Panc1 (cell line): ENCODE measurements around the gene SF3B2. TPM values are rescaled to one million over a fixed set of nuclear protein-coding genes. Genes with fewer than 3 reads are reported as not detected.

Experiments
- ATAC-seq: fragments of 200-7000 bp; cut with Tn5 transposase; 2 replicates; pipeline ENCODE4 v1.9.1; 2020; ENCODE audit warnings: mild to moderate bottlenecking, moderate library complexity
- BruUV-seq: library from RNA; stranded (reverse); fragments of 400-500 nt; replicated peaks from 2 replicates; lab custom pipeline; 2021; lab: Mats Ljungman, UMichigan
- CTCF ChIA-PET: fragments of 300-600 bp; sonication (Branson Sonifier 250); formaldehyde crosslinking; loops from one replicate; lab custom pipeline; 2022; ENCODE audit warnings: antibody characterized with exemption; lab: Charles Lee
- POLR2A ChIA-PET: fragments of 300-600 bp; sonication (Branson Sonifier 250); formaldehyde crosslinking; loops from one replicate; lab custom pipeline; 2022; ENCODE audit warnings: antibody characterized with exemption; lab: Charles Lee
- DNase-seq: peaks from one replicate; pipeline ENCODE4 v3.0.0-alpha.2; 2010; ENCODE audit warnings: low read depth, low spot score
- H3K27ac ChIP-seq: 2 replicates; pipeline ENCODE4 v1.5.1; 2011; ENCODE audit warnings: mild to moderate bottlenecking, low read length, inconsistent platforms
- H3K27me3 ChIP-seq: fragments of 200-500 bp; sonication (Bioruptor generic); 2 replicates; pipeline ENCODE4 v1.6.0; 2014; ENCODE audit warnings: low read length, inconsistent platforms; ENCODE audit not compliant: control insufficient read depth, insufficient read depth
- H3K36me3 ChIP-seq: fragments of 200-500 bp; sonication (Bioruptor generic); 2 replicates; pipeline ENCODE4 v1.5.1; 2014; ENCODE audit warnings: inconsistent platforms, mild to moderate bottlenecking, low read length, moderate library complexity; ENCODE audit not compliant: control insufficient read depth, insufficient read depth
- H3K4me1 ChIP-seq: 2 replicates; pipeline ENCODE4 v1.5.1; 2011; ENCODE audit warnings: inconsistent platforms, mild to moderate bottlenecking, low read length, moderate library complexity; ENCODE audit not compliant: control insufficient read depth, insufficient read depth
- H3K4me3 ChIP-seq, 2 experiments: 2 replicates each; pipeline ENCODE4 v1.5.1; 2011 to 2012; ENCODE audit warnings: low read depth in 2 of 2, low read length in 2 of 2, mild to moderate bottlenecking in 2 of 2, inconsistent platforms in 1 of 2, moderate library complexity in 1 of 2
- H3K9me3 ChIP-seq: fragments of 200-500 bp; sonication (Bioruptor generic); 2 replicates; pipeline ENCODE4 v1.5.1; 2014; ENCODE audit warnings: low read depth, mild to moderate bottlenecking, inconsistent platforms, low read length, moderate library complexity; ENCODE audit not compliant: control insufficient read depth, insufficient read depth
- CTCF ChIP-seq: fragments of 450-650 bp; IDR thresholded peaks from 2 replicates; pipeline ENCODE4 v1.5.1; 2017; ENCODE audit warnings: mild to moderate bottlenecking
- POLR2AphosphoS5 ChIP-seq: IDR thresholded peaks from 2 replicates; pipeline ENCODE4 v1.6.1; 2012; ENCODE audit warnings: mild to moderate bottlenecking, low read depth, low read length, moderate library complexity
- REST ChIP-seq, 2 experiments: IDR thresholded peaks; 2 replicates each; pipeline ENCODE4 v1.6.1; 2011 to 2012; ENCODE audit warnings: low read depth in 2 of 2, control low read depth in 1 of 2, low read length in 1 of 2, mild to moderate bottlenecking in 1 of 2, moderate library complexity in 1 of 2; ENCODE audit not compliant: insufficient read depth in 1 of 2
- SIN3A ChIP-seq: IDR thresholded peaks from 2 replicates; pipeline ENCODE4 v1.6.1; 2012; ENCODE audit warnings: low read depth, mild to moderate bottlenecking, low read length, moderate library complexity, borderline replicate concordance; ENCODE audit not compliant: insufficient read depth
- TCF7L2 ChIP-seq: IDR thresholded peaks from 2 replicates; pipeline ENCODE4 v1.6.1; 2011; ENCODE audit warnings: mild to moderate bottlenecking, low read depth, low read length, inconsistent platforms
- in situ Hi-C: cut with HindIII; loops from 2 replicates; pipeline ENCODE4 v1.10.0; 2016; ENCODE audit warnings: low sequenced_read_pairs, low pct_unique_long_range_greater_than_20kb
- intact Hi-C: fragments of 100-400 bp; cut with micrococcal nuclease; formaldehyde crosslinking; loops from one replicate; pipeline ENCODE4 v1.10.0; 2022; ENCODE audit not compliant: unreplicated experiment
- total RNA-seq: library from RNA; stranded (reverse); gene quantifications from one replicate; pipeline ENCODE4 v1.2.1, GENCODE V29; 2021; ENCODE audit not compliant: unreplicated experiment

SF3B2 gene
- total RNA-seq, 1 experiment from 2014 or later, result 271 TPM

DNA sequence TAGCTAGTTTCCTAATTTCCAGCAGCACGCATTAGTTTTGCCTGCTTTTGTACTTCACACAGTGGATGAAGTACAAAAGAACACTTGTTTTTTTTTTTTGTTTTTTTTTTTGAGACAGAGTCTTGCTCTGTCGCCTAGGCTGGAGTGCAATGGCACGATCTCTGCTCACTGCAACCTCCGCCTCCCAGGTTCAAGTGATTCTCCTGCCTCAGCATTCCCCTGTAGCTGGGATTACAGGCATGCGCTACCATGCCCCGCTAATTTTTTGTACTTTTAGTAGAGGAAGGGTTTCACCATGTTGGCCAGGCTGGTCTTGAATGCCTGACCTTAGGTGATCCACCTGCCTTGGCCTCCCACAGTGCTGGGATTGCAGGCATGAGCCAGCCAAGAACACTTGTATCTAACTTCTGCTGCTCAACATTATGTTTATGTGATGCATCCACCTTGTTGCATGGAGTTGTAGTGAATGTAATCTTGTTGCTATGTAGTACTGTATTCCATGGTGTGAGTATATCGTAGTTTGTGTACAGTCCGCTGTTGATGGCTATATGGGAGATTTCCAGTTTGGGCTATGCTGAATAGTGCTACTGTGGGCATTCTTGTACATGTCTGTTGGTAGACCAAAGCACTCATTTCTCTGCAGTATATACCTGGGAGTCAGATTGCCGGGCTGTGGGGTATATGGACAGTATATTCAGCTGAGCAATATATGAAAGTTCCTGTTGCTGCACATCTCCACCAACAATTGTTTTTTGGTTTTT is 35.2 kb downstream of the SF3B2 start:
- Histone ChIP-seq H3K4me3 (no peak overlapping the region), H3K9me3 (no peaks in the 10 kb centered on the region), H3K4me1 (peaks cover 17% of the 10 kb centered on the region), H3K36me3 (no peaks in the 10 kb centered on the region), H3K27ac (no peak overlapping the region), H3K27me3 (no peaks in the 10 kb centered on the region)
- CTCF ChIA-PET, result interaction anchor here (0.7 kb wide), 1 partner anchor 18 kb away, joined by 4 read pairs; no protein-coding TSS in a partner anchor
- TF ChIP-seq TCF7L2, result no peak
- no peak for TF ChIP-seq SIN3A
- no peak for TF ChIP-seq CTCF
- no peak for TF ChIP-seq REST (IDR thresholded peaks at IDR 0.05; ENCODE audit: insufficient read depth in 1 of 2, low read depth in 2 of 2, low read length in 1 of 2)
- TF ChIP-seq POLR2AphosphoS5, result no peak
- POLR2A ChIA-PET, result no interaction called here
- ATAC-seq (peak; percentile 60; the same call in 1 of the 2 replicates), DNase-seq (no peak)
- intact Hi-C loops, result no loop called here
- no TSS peak for BruUV-seq
- in situ Hi-C loops, result no loop called here

GRCh38 chr11:66089067-66089466 is 36.9 kb downstream of the SF3B2 start:
- DNase-seq (no peak), ATAC-seq (no peak)
- in situ Hi-C loops, result no loop called here
- Histone ChIP-seq H3K4me1 (peaks cover 3% of the 10 kb centered on the region; the same call in 1 of the 2 replicates), H3K27ac (no peak overlapping the region), H3K4me3 (no peak overlapping the region), H3K27me3 (no peaks in the 10 kb centered on the region), H3K36me3 (no peaks in the 10 kb centered on the region), H3K9me3 (no peaks in the 10 kb centered on the region)
- TF ChIP-seq CTCF, result no peak
- no peak for TF ChIP-seq POLR2AphosphoS5
- no peak for TF ChIP-seq REST (IDR thresholded peaks at IDR 0.05; ENCODE audit: insufficient read depth in 1 of 2, low read depth in 2 of 2, low read length in 1 of 2)
- no peak for TF ChIP-seq TCF7L2
- TF ChIP-seq SIN3A, result no peak
- intact Hi-C loops, result no loop called here
- CTCF ChIA-PET, result no interaction called here
- POLR2A ChIA-PET, result no interaction called here
- no TSS peak for BruUV-seq
